Thyroid gland (tissue), 4 donors: ENCODE results near the gene LPIN3. TPM values are rescaled to one million over a fixed set of nuclear protein-coding genes. Genes with fewer than 3 reads are reported as not detected.

ENCODE experiments used
- DNase-seq, 2 donors: peaks; one replicate each; pipeline ENCODE4 v3.0.0-alpha.2; 2019
- H3K27ac ChIP-seq, 3 donors: fragments of 200-600 bp; sonication (generic); 1 replicate in 2 of 3; 2 replicates in 1 of 3; pipeline ENCODE4 v1.5.1; 2016 to 2019; ENCODE audit warnings: mild to moderate bottlenecking in 1 of 3, moderate library complexity in 1 of 3
- H3K27me3 ChIP-seq: fragments of 200-600 bp; sonication (generic); one replicate; pipeline ENCODE4 v1.5.1; 2019
- H3K36me3 ChIP-seq, 2 donors: fragments of 200-600 bp; sonication (generic); one replicate each; pipeline ENCODE4 v1.5.1; 2016 to 2019
- H3K4me1 ChIP-seq, 2 donors: fragments of 200-600 bp; sonication (generic); one replicate each; pipeline ENCODE4 v1.5.1; 2017 to 2019
- H3K4me3 ChIP-seq, 3 donors: fragments of 200-600 bp; sonication (generic); replicated peaks in 1 of 3; 1 replicate in 2 of 3; 2 replicates in 1 of 3; pipeline ENCODE4 v1.5.1; 2016; ENCODE audit warnings: mild to moderate bottlenecking in 1 of 3
- H3K9me3 ChIP-seq: fragments of 200-600 bp; sonication (generic); one replicate; pipeline ENCODE4 v1.5.1; 2017
- CTCF ChIP-seq, 6 experiments: fragments of 200-600 bp in 3 of 6; fragments of 450-650 bp in 3 of 6; sonication (generic) in 3 of 6; IDR thresholded peaks; one replicate each; pipeline ENCODE4 v1.5.1; 2016 to 2019; ENCODE audit warnings: antibody characterized with exemption in 6 of 6, mild to moderate bottlenecking in 2 of 6, inconsistent platforms in 1 of 6, moderate library complexity in 1 of 6
- POLR2A ChIP-seq, 2 donors: fragments of 450-650 bp; IDR thresholded peaks; one replicate each; pipeline ENCODE4 v1.6.1; 2017; ENCODE audit warnings: antibody characterized with exemption in 2 of 2, mild to moderate bottlenecking in 2 of 2, moderate library complexity in 1 of 2
- WGBS, 2 donors: methylation state at CpG; one replicate each; pipeline ENCODE4 v1.1.5; 2017; 5-methylcytosine and 5-hydroxymethylcytosine counted together
- intact Hi-C: fragments of 100-400 bp; cut with DNase I; formaldehyde crosslinking; loops from one replicate; pipeline ENCODE4 v1.15.1; 2023
- total RNA-seq, 4 donors: library from RNA; depleted of rRNA; stranded (reverse); fragments of >200 nt; gene quantifications; one replicate each; pipeline ENCODE4 v1.2.3, GENCODE V29; 2016

The LPIN3 gene
- total RNA-seq, 4 donors from 2014 or later = 33.5 to 53.5 (median 42.1) TPM

- Histone ChIP-seq H3K27me3 (no peaks in the 10 kb centered on the region), H3K4me3 (no peak overlapping the region), H3K27ac (peak overlapping the region; percentile 10 to 57 (median 53)), H3K36me3 (peaks cover 14 to 26% of the 10 kb centered on the region in 2 donors), H3K9me3 (no peaks in the 10 kb centered on the region), H3K4me1 (peaks cover 16 to 25% of the 10 kb centered on the region in 2 donors)
- no peak for DNase-seq
- TF ChIP-seq POLR2A (IDR thresholded peaks at IDR 0.05) = no peak
- no peak for TF ChIP-seq CTCF (IDR thresholded peaks at IDR 0.05)
- intact Hi-C loops = loop anchor here (5.0 kb wide), 1 partner anchor 67 kb away; no protein-coding TSS in a partner anchor
- WGBS, 2 donors = 88 to 94% methylated on average over 11 of the region's 11 CpGs
Observed at GRCh38 chr20:41344938-41345728, 4.5 kb downstream of the LPIN3 start.

GRCh38 chr20:41345729-41346067, 5.1 kb downstream of the LPIN3 start:
- Histone ChIP-seq H3K36me3 (peaks cover 17 to 30% of the 10 kb centered on the region in 2 donors), H3K27ac (no peak overlapping the region), H3K9me3 (no peaks in the 10 kb centered on the region), H3K4me1 (peaks cover 16 to 25% of the 10 kb centered on the region in 2 donors), H3K4me3 (no peak overlapping the region), H3K27me3 (no peaks in the 10 kb centered on the region)
- no peak for TF ChIP-seq CTCF (IDR thresholded peaks at IDR 0.05)
- WGBS, 2 donors = 93 to 94% methylated on average over 17 of the region's 17 CpGs
- intact Hi-C loops = loop anchor here (5.0 kb wide), 1 partner anchor 67 kb away; no protein-coding TSS in a partner anchor
- DNase-seq = no peak

GRCh38 chr20:41347523-41348429, 7.2 kb downstream of the LPIN3 start:
- no peak for TF ChIP-seq CTCF (IDR thresholded peaks at IDR 0.05)
- intact Hi-C loops = loop anchor here (5.0 kb wide), 1 partner anchor 65 kb away; no protein-coding TSS in a partner anchor
- DNase-seq = no peak
- Histone ChIP-seq H3K9me3 (no peaks in the 10 kb centered on the region), H3K4me3 (no peak overlapping the region), H3K27ac (no peak overlapping the region), H3K4me1 (peaks cover 7 to 13% of the 10 kb centered on the region in 2 donors), H3K27me3 (no peaks in the 10 kb centered on the region), H3K36me3 (peaks cover 22 to 40% of the 10 kb centered on the region in 2 donors)
- 89 to 91% methylated on average over 13 of the region's 13 CpGs for WGBS, 2 donors

GRCh38 chr20:41348430-41349172, 8.0 kb downstream of the LPIN3 start:
- TF ChIP-seq POLR2A (IDR thresholded peaks at IDR 0.05) = no peak
- TF ChIP-seq CTCF (IDR thresholded peaks at IDR 0.05) = no peak
- H3K27me3 ChIP-seq = no peaks in the 10 kb centered on the region
- H3K9me3 ChIP-seq = no peaks in the 10 kb centered on the region
- peaks cover 22 to 40% of the 10 kb centered on the region in 2 donors for H3K36me3 ChIP-seq
- WGBS, 2 donors = 97 to 98% methylated on average over 11 to 12 of the region's 13 CpGs
- no peak for DNase-seq
- peaks cover 7 to 12% of the 10 kb centered on the region in 2 donors for H3K4me1 ChIP-seq
- intact Hi-C loops = loop anchor here (5.0 kb wide), 1 partner anchor 64 kb away; no protein-coding TSS in a partner anchor
- no peak overlapping the region for H3K27ac ChIP-seq
- no peak overlapping the region for H3K4me3 ChIP-seq
